Activated CD8-positive, alpha-beta T cell treated with anti-CD3 and anti-CD28 coated beads for 36 hours (primary cell): ENCODE measurements around the gene DMRTC2. TPM values are rescaled to one million over a fixed set of nuclear protein-coding genes. Genes with fewer than 3 reads are reported as not detected.
A peak's percentile ranks its signal among the peaks of the same experiment; 100 is the strongest.

ENCODE experiments used
- ATAC-seq: fragments of 200-7000 bp; cut with Tn5 transposase; one replicate; pipeline ENCODE4 v1.10.0; 2021; ENCODE audit warnings: mild to moderate bottlenecking, moderate library complexity
- CTCF ChIA-PET: fragments of 350-600 bp; sonication (Branson Sonifier 250); formaldehyde crosslinking; loops from one replicate; lab custom pipeline; 2021; ENCODE audit warnings: antibody characterized with exemption; lab: Charles Lee
- POLR2A ChIA-PET: fragments of 350-600 bp; sonication (Branson Sonifier 250); formaldehyde crosslinking; loops from one replicate; lab custom pipeline; 2021; ENCODE audit warnings: antibody characterized with exemption; lab: Charles Lee
- DNase-seq: peaks from one replicate; pipeline ENCODE4 v3.0.0-alpha.2; 2020
- H3K27ac Mint-ChIP-seq: one replicate; pipeline ENCODE4 v1.8.0; 2021; ENCODE audit warnings: mild to moderate bottlenecking, mixed read lengths
- H3K27me3 Mint-ChIP-seq: one replicate; pipeline ENCODE4 v1.8.0; 2021; ENCODE audit warnings: mixed read lengths
- H3K36me3 Mint-ChIP-seq: one replicate; pipeline ENCODE4 v1.8.0; 2021; ENCODE audit warnings: low read depth, mixed read lengths
- H3K4me1 Mint-ChIP-seq: one replicate; pipeline ENCODE4 v1.8.0; 2021; ENCODE audit warnings: low read depth, mixed read lengths
- H3K4me3 Mint-ChIP-seq: one replicate; pipeline ENCODE4 v1.8.0; 2021; ENCODE audit warnings: mild to moderate bottlenecking, moderate library complexity, mixed read lengths
- H3K9me3 Mint-ChIP-seq: one replicate; pipeline ENCODE4 v1.8.0; 2021; ENCODE audit warnings: mixed read lengths
- CTCF ChIP-seq: fragments of 200-600 bp; IDR thresholded peaks from one replicate; pipeline ENCODE4 v1.8.0; 2022; ENCODE audit warnings: antibody characterized with exemption, mild to moderate bottlenecking
- intact Hi-C: fragments of 100-400 bp; cut with micrococcal nuclease; formaldehyde crosslinking; loops from one replicate; pipeline ENCODE4 v1.10.0; 2022
- microRNA-seq: library from miRNA; unstranded; fragments of <30 nt; microRNA quantifications from one replicate; pipeline ENCODE4 v1.2.0, GENCODE V29; 2022; ENCODE audit warnings: borderline microRNAs expressed, borderline replicate concordance
- total RNA-seq, 2 experiments: library from RNA; stranded (reverse); gene quantifications; one replicate each; pipeline ENCODE4 v1.2.3, GENCODE V29; 2021

The DMRTC2 gene
- total RNA-seq, 2 experiments from 2014 or later, result not detected

GRCh38 chr19:41896581-41896942 is 51.7 kb downstream of the DMRTC2 start:
- peaks cover 52% of the 10 kb centered on the region for H3K36me3 Mint-ChIP-seq
- POLR2A ChIA-PET, result interaction anchor here (1.1 to 1.8 kb wide), 4 partner anchors 10 to 28 kb away, joined by 3 to 6 read pairs (median 4); no protein-coding TSS in a partner anchor

GRCh38 chr19:41897181-41897580 is 52.3 kb downstream of the DMRTC2 start:
- H3K36me3 Mint-ChIP-seq, result peaks cover 53% of the 10 kb centered on the region
- ChIA-PET CTCF (interaction anchor here (1.1 kb wide), 1 partner anchor 11 kb away, joined by 3 read pairs; no protein-coding TSS in a partner anchor), POLR2A (interaction anchor here (0.8 to 1.0 kb wide), 2 partner anchors 22 to 37 kb away, joined by 3 read pairs; no protein-coding TSS in a partner anchor)
- peaks cover 63% of the 10 kb centered on the region for H3K4me1 Mint-ChIP-seq
- no peak for TF ChIP-seq CTCF
- H3K27me3 Mint-ChIP-seq, result no peaks in the 10 kb centered on the region
- intact Hi-C loops, result no loop called here
- H3K4me3 Mint-ChIP-seq, result no peak overlapping the region
- H3K27ac Mint-ChIP-seq, result peak overlapping the region; percentile 23
- DNase-seq (no peak), ATAC-seq (no peak)
- H3K9me3 Mint-ChIP-seq, result no peaks in the 10 kb centered on the region

More at GRCh38 chr19:41896581-41896942, 51.7 kb downstream of the DMRTC2 start:
- Mint-ChIP-seq H3K4me1 (peaks cover 65% of the 10 kb centered on the region), H3K4me3 (no peak overlapping the region), H3K27me3 (no peaks in the 10 kb centered on the region), H3K27ac (peak overlapping the region; percentile 84), H3K9me3 (no peaks in the 10 kb centered on the region)
- no peak for TF ChIP-seq CTCF
- CTCF ChIA-PET, result interaction anchor here (1.3 to 2.2 kb wide), 5 partner anchors 10 to 60 kb away, joined by 3 to 9 read pairs (median 5); no protein-coding TSS in a partner anchor
- no peak for ATAC-seq
- no peak for DNase-seq
- intact Hi-C loops, result no loop called here

GRCh38 chr19:41897820-41898219 is 53.0 kb downstream of the DMRTC2 start:
- intact Hi-C loops, result no loop called here
- H3K27ac Mint-ChIP-seq, result peak overlapping the region; percentile 23
- DNase-seq, result no peak
- peaks cover 61% of the 10 kb centered on the region for H3K4me1 Mint-ChIP-seq
- ChIA-PET POLR2A (interaction anchor here (0.8 to 1.4 kb wide), 8 partner anchors 9 to 39 kb away, joined by 3 to 10 read pairs (median 3); no protein-coding TSS in a partner anchor), CTCF (interaction anchor here (1.1 to 1.2 kb wide), 2 partner anchors 8 to 11 kb away, joined by 3 to 5 read pairs; no protein-coding TSS in a partner anchor)
- no peak overlapping the region for H3K4me3 Mint-ChIP-seq
- H3K36me3 Mint-ChIP-seq, result peaks cover 55% of the 10 kb centered on the region
- no peaks in the 10 kb centered on the region for H3K27me3 Mint-ChIP-seq
- ATAC-seq, result no peak
- no peaks in the 10 kb centered on the region for H3K9me3 Mint-ChIP-seq
- TF ChIP-seq CTCF, result no peak

- DNase-seq (no peak), ATAC-seq (no peak)
- CTCF ChIA-PET, result interaction anchor here (0.8 to 1.2 kb wide), 3 partner anchors 9 to 10 kb away, joined by 3 to 6 read pairs (median 5); no protein-coding TSS in a partner anchor
- Mint-ChIP-seq H3K36me3 (peaks cover 53% of the 10 kb centered on the region), H3K4me1 (peaks cover 57% of the 10 kb centered on the region), H3K9me3 (no peaks in the 10 kb centered on the region), H3K27ac (peak overlapping the region; percentile 46), H3K27me3 (no peaks in the 10 kb centered on the region), H3K4me3 (no peak overlapping the region)
- POLR2A ChIA-PET, result interaction anchor here (0.8 to 1.4 kb wide), 6 partner anchors 9 to 39 kb away, joined by 3 to 10 read pairs (median 4); no protein-coding TSS in a partner anchor
- intact Hi-C loops, result no loop called here
- no peak for TF ChIP-seq CTCF
Observed at GRCh38 chr19:41898235-41898634, 53.4 kb downstream of the DMRTC2 start.

Small RNA genes lying within 50 kb of the gene (microRNA-seq; reads per million reads assigned to microRNA genes)
- 3.0 reads per million, percentile 4 among the genes with 10 or more reads in this experiment for gene MIR6797

Other genes starting within 250 kb of the DMRTC2 start
- not detected for gene CEACAM4, start 218.0 kb upstream of the DMRTC2 start, total RNA-seq
- gene CEACAM7, start 156.8 kb upstream of the DMRTC2 start, total RNA-seq, result not detected
- gene CEACAM5, start 136.4 kb upstream of the DMRTC2 start, total RNA-seq, result not detected
- gene CEACAM6, start 89.5 kb upstream of the DMRTC2 start, total RNA-seq, result not detected
- not detected for gene CEACAM3, start 48.5 kb upstream of the DMRTC2 start, total RNA-seq
- gene LYPD4, start 359 bp upstream of the DMRTC2 start, total RNA-seq, result not detected
- 1,000 to 10,000 TPM; 3,454 to 3,479 TPM for gene RPS19, start 15.2 kb downstream of the DMRTC2 start, total RNA-seq
- 10 to 100 TPM; 19.3 to 21.0 TPM for gene CD79A, start 32.2 kb downstream of the DMRTC2 start, total RNA-seq
- gene ARHGEF1, start 38.1 kb downstream of the DMRTC2 start, total RNA-seq, result 100 to 1,000 TPM; 307 to 308 TPM
- 1 to 10 TPM; 1.5 to 1.6 TPM for gene ERFL, start 83.4 kb downstream of the DMRTC2 start, total RNA-seq
- 10 to 100 TPM; 49.6 to 52.4 TPM for gene RABAC1, start 114.3 kb downstream of the DMRTC2 start, total RNA-seq
- 1 to 10 TPM; 5.5 to 5.9 TPM for gene ATP1A3, start 149.2 kb downstream of the DMRTC2 start, total RNA-seq
- gene GRIK5, start 225.2 kb downstream of the DMRTC2 start, total RNA-seq, result under 1 TPM; 0.63 to 0.95 TPM
- 10 to 100 TPM; 12.4 to 12.8 TPM for gene ZNF574, start 231.1 kb downstream of the DMRTC2 start, total RNA-seq